Erythroblast (primary cell): ENCODE results near the gene COP1.
A peak's percentile ranks its signal among the peaks of the same experiment; 100 is the strongest.

Experiments used
- DNase-seq, 2 experiments: peaks; one replicate each; lab custom pipeline; 2025; lab: John Stamatoyannopoulos, UW
- GATA1 ChIP-seq: IDR thresholded peaks from 2 replicates; pipeline ENCODE4 v1.6.1; 2011; ENCODE audit warnings: low read depth, mild to moderate bottlenecking, control low read depth, low read length, moderate library complexity
- POLR2A ChIP-seq: IDR thresholded peaks from 2 replicates; pipeline ENCODE4 v1.6.1; 2011; ENCODE audit warnings: mild to moderate bottlenecking, low read length

COP1 gene

DNA sequence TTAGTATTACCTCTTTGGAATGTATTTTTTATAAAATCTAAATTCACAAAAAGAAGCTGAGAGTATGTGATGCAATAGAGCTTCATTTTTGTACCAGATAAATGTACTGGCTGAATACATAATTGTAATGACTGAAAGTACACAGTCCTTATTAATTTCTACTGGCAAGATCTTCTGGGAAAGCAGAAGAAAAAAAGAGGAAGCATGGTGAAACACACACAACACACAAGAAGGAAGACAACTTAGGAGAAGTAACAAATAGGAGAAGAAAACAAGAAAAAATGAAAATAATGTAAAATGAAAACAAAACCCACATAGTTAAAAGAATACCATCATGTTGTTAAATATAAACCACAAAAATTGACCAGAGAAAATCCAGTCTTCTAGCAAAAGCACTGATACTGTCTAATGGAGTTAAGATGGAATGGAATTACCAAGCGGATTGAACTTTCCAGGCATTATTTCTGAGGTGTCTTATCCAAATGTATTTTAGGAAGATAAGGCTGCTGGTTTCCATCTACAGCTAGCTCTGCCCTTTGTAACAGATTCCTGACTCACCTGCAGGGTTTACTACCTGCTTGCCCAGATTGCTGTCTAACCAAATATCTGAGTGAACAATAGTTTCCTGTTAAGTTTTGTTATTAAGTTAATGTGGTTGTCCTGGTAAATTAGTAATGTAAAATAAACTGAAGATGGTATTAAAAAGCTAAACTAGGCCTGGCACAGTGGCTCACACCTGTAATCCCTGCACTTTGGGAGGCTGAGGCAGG, 4.5 kb upstream of the COP1 start:
- TF ChIP-seq POLR2A = no peak
- TF ChIP-seq GATA1 = no peak
- DNase-seq = no peak

DNA sequence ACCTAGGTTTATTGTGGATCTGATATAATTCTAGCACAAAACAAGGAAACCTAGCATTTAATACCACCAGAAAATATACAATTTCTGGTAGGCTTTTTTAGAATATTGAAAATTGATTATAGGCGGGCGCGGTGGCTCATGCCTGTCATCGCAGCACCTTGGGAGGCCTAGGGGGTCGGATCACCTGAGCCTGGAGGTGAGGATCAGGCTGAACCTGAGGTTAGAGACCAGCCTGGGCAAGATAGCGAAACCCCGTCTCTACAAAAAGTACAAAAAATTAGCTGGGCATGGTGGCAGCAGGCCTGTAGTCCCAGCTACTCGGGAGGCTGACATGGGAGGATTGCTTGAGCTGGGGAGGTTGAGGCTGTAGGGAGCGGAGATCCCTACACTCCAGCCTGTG, 948 bp upstream of the COP1 start:
- DNase-seq = peak; percentile 11 to 41
- TF ChIP-seq GATA1 (no peak), POLR2A (no peak)

GRCh38 chr1:176206006-176206960, 803 bp downstream of the COP1 start:
- DNase-seq = peak; percentile 75 to 83
- TF ChIP-seq GATA1 (no peak), POLR2A (no peak)

GRCh38 chr1:176205332-176205914, 1.7 kb downstream of the COP1 start:
- peak; percentile 47 to 72 for DNase-seq
- TF ChIP-seq POLR2A (no peak), GATA1 (no peak)

- DNase-seq = peak in 1 of 2 experiments; percentile 23
These were observed 2.4 kb downstream of the COP1 start for GRCh38 chr1:176204655-176205054.

DNA sequence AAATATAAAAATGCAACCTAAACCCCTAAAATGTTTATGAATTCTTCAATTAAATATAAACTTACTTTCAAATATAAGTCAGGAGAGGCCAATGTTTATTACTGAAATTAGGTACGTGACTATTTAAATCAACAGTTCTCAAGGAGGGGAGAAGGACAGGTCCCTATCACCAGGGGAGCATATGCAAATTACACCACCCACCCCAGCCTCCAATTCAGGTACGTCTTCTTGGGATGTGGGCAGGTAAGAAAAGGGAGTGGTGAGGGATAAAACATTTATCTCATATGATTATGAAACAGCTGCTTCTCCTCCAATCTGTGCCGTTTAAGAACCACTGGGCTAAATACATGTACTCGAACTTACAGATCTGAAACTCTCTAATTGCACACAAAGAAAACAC, 3.4 kb downstream of the COP1 start:
- DNase-seq = no peak
- TF ChIP-seq POLR2A (no peak), GATA1 (no peak)

DNA sequence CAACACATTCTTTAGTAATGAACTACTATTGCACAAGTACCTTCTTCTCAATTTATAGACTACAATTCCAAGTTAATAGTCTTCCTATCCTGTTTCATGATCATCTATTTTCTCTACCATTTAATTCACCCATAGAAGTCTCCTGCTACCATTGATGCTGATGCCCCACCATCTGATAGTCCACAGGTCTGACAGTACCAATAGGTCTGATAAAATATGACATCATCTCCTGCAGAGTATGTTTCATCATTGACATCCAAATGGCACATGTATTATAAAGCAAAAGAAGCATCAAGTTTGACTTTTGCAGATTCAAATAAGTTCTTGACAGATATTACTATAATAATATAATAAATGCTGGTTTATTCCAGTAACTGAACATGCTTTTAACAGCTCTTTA, 5.5 kb downstream of the COP1 start:
- TF ChIP-seq GATA1 = no peak
- TF ChIP-seq POLR2A = no peak
- DNase-seq = peak; percentile 24 to 45

DNA sequence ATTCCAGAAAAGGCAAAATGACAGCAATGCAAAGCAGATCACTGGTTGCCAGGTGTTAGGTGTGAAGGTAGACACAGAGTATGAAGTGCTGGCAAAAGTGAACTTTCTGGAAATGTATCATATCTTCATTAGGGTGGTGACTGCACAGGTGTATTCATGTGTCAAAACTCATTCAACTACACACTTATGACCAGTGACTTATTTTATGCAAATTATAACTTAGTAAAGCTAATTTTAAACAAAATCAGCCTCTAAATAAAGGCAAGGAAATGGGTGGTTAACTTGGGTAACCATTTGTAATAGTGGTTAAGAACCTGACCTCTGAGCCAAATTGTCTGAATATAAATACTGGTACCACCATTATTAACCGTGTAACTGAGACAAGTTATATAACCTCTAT, 7.4 kb downstream of the COP1 start:
- TF ChIP-seq POLR2A = no peak
- no peak for TF ChIP-seq GATA1
- no peak for DNase-seq

DNA sequence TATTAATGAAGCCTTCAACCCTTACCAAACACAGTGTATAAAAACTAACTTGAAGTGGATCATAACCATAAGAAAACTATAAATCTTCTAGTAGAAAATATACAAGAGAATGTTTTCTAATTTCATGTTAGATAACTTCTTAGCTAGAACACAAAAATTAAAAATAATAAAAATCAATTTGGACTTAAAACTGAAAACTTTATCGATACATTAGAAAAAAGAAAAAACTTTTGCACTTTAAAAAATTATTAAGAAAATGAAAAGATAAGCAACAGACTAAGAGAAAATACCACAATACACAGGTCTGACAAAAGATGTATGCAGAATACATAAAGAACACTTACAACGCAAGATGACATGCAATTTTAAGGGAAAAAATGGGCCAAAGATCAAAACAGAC, 8.7 kb downstream of the COP1 start:
- no peak for DNase-seq
- TF ChIP-seq GATA1 (no peak), POLR2A (no peak)

DNA sequence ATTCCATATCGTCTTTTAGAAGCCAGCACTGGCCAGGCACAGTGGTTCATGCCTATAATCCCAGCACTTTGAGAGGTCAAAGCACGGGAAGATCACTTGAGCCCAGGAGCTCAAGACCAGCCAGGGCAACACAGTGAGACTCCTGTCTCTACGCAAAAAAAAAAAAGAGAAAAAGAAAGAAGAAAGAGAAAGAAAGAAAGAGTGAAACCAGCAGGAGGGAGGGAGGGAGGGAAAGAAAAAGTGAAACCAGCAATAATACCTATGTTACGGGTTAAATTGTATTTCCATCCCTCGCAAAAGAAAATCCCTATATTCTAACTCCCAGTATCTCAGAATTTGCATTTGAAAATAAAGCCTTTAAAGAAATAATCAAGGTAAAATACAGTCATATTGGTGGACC, 10.4 kb downstream of the COP1 start:
- TF ChIP-seq POLR2A (no peak), GATA1 (no peak)
- no peak for DNase-seq

- DNase-seq = no peak
- TF ChIP-seq POLR2A (no peak), GATA1 (no peak)
These were observed 11.5 kb downstream of the COP1 start for GRCh38 chr1:176195547-176195946.

GRCh38 chr1:176193663-176194062, 13.4 kb downstream of the COP1 start:
- TF ChIP-seq POLR2A (no peak), GATA1 (no peak)
- no peak for DNase-seq

- TF ChIP-seq POLR2A (no peak), GATA1 (no peak)
- no peak for DNase-seq
These were observed 14.1 kb downstream of the COP1 start for GRCh38 chr1:176193023-176193422.

- TF ChIP-seq GATA1 (no peak), POLR2A (no peak)
- DNase-seq = no peak
These were observed 18.5 kb downstream of the COP1 start for GRCh38 chr1:176188604-176189003.
